PC-3 (cell line): ENCODE measurements around the gene ATP2B2.

ENCODE experiments used
- CTCF ChIP-seq: fragments of 300-600 bp; sonication (generic); conservative IDR thresholded peaks from 2 replicates; pipeline ENCODE4 v1.5.1; 2017; ENCODE audit warnings: antibody characterized with exemption, low read depth, mild to moderate bottlenecking, low read length
- EZH2 ChIP-seq: fragments of 300-600 bp; sonication (generic); IDR thresholded peaks from one replicate; pipeline ENCODE4 v1.6.1; 2017; ENCODE audit warnings: antibody characterized with exemption, mild to moderate bottlenecking, low read length; ENCODE audit not compliant: unreplicated experiment

- TF ChIP-seq CTCF = no peak
- TF ChIP-seq EZH2 = no peak
These were observed 111.9 kb downstream of the ATP2B2 start for GRCh38 chr3:10393514-10393913.
